ENCODE measurements around the gene HEG1. TPM values are rescaled to one million over a fixed set of nuclear protein-coding genes. Genes with fewer than 3 reads are reported as not detected.
"Not testable (repeated sequence)": the region's sequence is repeated elsewhere in the genome, so short reads cannot be mapped to it uniquely, and the experiment has no call there.

HEG1 gene
- total and polyA plus RNA-seq, 2 of the 8 experiments (the other 6 are each of a cell fraction or from before 2014, with no cell fraction given), result 5.3 to 9.7 TPM

GRCh38 chr3:125083776-125084175, 28.0 kb upstream of the HEG1 start (continued):
- TF ChIP-seq RXRA (IDR thresholded peaks at IDR 0.05; ENCODE audit: insufficient read depth, low read depth, low read length) (no peak), ZNF274 (IDR thresholded peaks at IDR 0.05; ENCODE audit: borderline replicate concordance, extremely low read depth, low read length) (no peak), SIX5 (IDR thresholded peaks at IDR 0.05; ENCODE audit: low read depth, low read length) (no peak), RFX5 (IDR thresholded peaks at IDR 0.05; ENCODE audit: borderline replicate concordance, low read depth, low read length) (no peak), TBP (IDR thresholded peaks at IDR 0.05; ENCODE audit: low read depth, low read length) (no peak), RAD21 (IDR thresholded peaks at IDR 0.05 in 1 of 2, conservative IDR thresholded peaks at IDR 0.05 in 1 of 2; ENCODE audit: low read depth in 2 of 2, low read length in 2 of 2) (no peak)

- WGBS, 2 experiments (ENCODE audit: extremely low coverage in 1 of 2, insufficient coverage in 1 of 2, insufficient read length in 1 of 2, insufficient replicate concordance in 2 of 2, low coverage in 1 of 2, low lambda C conversion rate in 2 of 2, missing lambda C conversion rate in 1 of 2), result 97% methylated on average over 4 of the region's 4 CpGs; no CpG with 5 or more reads in 1 of the 2 experiments
- H2AK5ac ChIP-seq (ENCODE audit: low read depth, low read length); H3K4ac ChIP-seq (replicated peaks; ENCODE audit: insufficient read length, low read depth, low read length); H4K20me1 ChIP-seq (replicated peaks in 1 of 2; ENCODE audit: control insufficient read depth in 1 of 2, insufficient read depth in 2 of 2, low read length in 2 of 2); H3K79me1 ChIP-seq (ENCODE audit: low read depth, low read length); H3K23me2 ChIP-seq (ENCODE audit: low read depth, low read length); H2BK12ac ChIP-seq (ENCODE audit: low read depth, low read length); H3K4me2 ChIP-seq (ENCODE audit: insufficient read depth in 1 of 2, low read depth in 2 of 2, low read length in 2 of 2); H3K14ac ChIP-seq (ENCODE audit: insufficient read length); H2BK120ac ChIP-seq (replicated peaks; ENCODE audit: low read depth, low read length); H3K9me3 ChIP-seq (ENCODE audit: insufficient read depth in 2 of 2, low read depth in 1 of 2, low read length in 1 of 2); H2BK5ac ChIP-seq (ENCODE audit: low read depth, low read length); H4K91ac ChIP-seq (replicated peaks; ENCODE audit: insufficient read length, low read length); DNase-seq (ENCODE audit: low read depth in 1 of 2, low spot score in 2 of 2); H2BK20ac ChIP-seq (ENCODE audit: low read length); H3K27ac ChIP-seq (ENCODE audit: low read depth, low read length); H4K8ac ChIP-seq (ENCODE audit: extremely low read depth, insufficient read depth, low read length); H3K36me3 ChIP-seq (ENCODE audit: control insufficient read depth in 2 of 4, insufficient read depth in 4 of 4, low read length in 3 of 4); H2BK15ac ChIP-seq (ENCODE audit: low read length); H3K79me2 ChIP-seq (ENCODE audit: control insufficient read depth in 1 of 2, insufficient read depth in 2 of 2, low read length in 2 of 2); H3K4me3 ChIP-seq (ENCODE audit: extremely low read depth in 1 of 4, insufficient read depth in 2 of 4, low read depth in 3 of 4, low read length in 4 of 4); H3K4me1 ChIP-seq (replicated peaks in 1 of 4; ENCODE audit: control insufficient read depth in 3 of 4, insufficient read depth in 4 of 4, low read length in 3 of 4); H4K5ac ChIP-seq (ENCODE audit: insufficient read length, low read depth, low read length); H3K18ac ChIP-seq (ENCODE audit: extremely low read depth, low read length); POLR2A ChIA-PET (ENCODE audit: partially characterized antibody); H2AFZ ChIP-seq (ENCODE audit: low read length); H3K23ac ChIP-seq (ENCODE audit: insufficient read length); H3K9ac ChIP-seq (replicated peaks in 1 of 4; ENCODE audit: extremely low read depth in 1 of 4, low read depth in 3 of 4, low read length in 3 of 4); FAIRE-seq; H3K56ac ChIP-seq (replicated peaks; ENCODE audit: insufficient read length, low read depth, low read length); H3K27me3 ChIP-seq (replicated peaks in 1 of 4; ENCODE audit: control insufficient read depth in 3 of 4, extremely low read depth in 1 of 4, insufficient read depth in 3 of 4, low read length in 3 of 4): not testable (repeated sequence)
- CTCF ChIA-PET (ENCODE audit: partially characterized antibody), result interaction anchor here (1.5 to 2.0 kb wide), 2 partner anchors 14 to 68 kb away, joined by 3 to 4 read pairs; no protein-coding TSS in a partner anchor
Observed at GRCh38 chr3:125082339-125082738, 26.5 kb upstream of the HEG1 start.

Data from H1 (cell line).